ENCODE results near the gene PLXNA4.

GRCh38 chr7:132579260-132579899 lies 3.1 kb upstream of the PLXNA4 start:
- TF ChIP-seq POLR2AphosphoS5 (IDR thresholded peaks at IDR 0.05; ENCODE audit: low read depth, low read length), result no peak
- TF ChIP-seq REST (IDR thresholded peaks at IDR 0.05; ENCODE audit: insufficient read depth in 1 of 2, low read depth in 2 of 2, low read length in 2 of 2), result no peak
